HG03571 (cell line): ENCODE data around the gene TEX52.

Experiments used
- ATAC-seq: cut with Tn5 transposase; IDR thresholded peaks from one replicate; pipeline ENCODE4 v1.9.1; 2021; ENCODE audit not compliant: unreplicated experiment

The TEX52 gene

GRCh38 chr12:2801044-2801783 is 55.6 kb downstream of the TEX52 start:
- ATAC-seq: no peak

GRCh38 chr12:2800046-2800570 is 56.7 kb downstream of the TEX52 start:
- ATAC-seq: no peak
